Measurements from ENCODE around the gene PDILT.

PDILT gene

GRCh38 chr16:20336955-20337354 lies 67.6 kb downstream of the PDILT start:
- H2AFZ ChIP-seq = no peak overlapping the region
- H3K9me3 ChIP-seq (ENCODE audit: control insufficient read depth, low read length) = no peaks in the 10 kb centered on the region
- no peak overlapping the region for H3K4me3 ChIP-seq (ENCODE audit: low read depth, low read length)
- no peaks in the 10 kb centered on the region for H3K4me1 ChIP-seq
- TF ChIP-seq, protein P1, sequence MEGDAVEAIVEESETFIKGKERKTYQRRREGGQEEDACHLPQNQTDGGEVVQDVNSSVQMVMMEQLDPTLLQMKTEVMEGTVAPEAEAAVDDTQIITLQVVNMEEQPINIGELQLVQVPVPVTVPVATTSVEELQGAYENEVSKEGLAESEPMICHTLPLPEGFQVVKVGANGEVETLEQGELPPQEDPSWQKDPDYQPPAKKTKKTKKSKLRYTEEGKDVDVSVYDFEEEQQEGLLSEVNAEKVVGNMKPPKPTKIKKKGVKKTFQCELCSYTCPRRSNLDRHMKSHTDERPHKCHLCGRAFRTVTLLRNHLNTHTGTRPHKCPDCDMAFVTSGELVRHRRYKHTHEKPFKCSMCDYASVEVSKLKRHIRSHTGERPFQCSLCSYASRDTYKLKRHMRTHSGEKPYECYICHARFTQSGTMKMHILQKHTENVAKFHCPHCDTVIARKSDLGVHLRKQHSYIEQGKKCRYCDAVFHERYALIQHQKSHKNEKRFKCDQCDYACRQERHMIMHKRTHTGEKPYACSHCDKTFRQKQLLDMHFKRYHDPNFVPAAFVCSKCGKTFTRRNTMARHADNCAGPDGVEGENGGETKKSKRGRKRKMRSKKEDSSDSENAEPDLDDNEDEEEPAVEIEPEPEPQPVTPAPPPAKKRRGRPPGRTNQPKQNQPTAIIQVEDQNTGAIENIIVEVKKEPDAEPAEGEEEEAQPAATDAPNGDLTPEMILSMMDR (IDR thresholded peaks at IDR 0.05) = no peak
- H3K9ac ChIP-seq = no peak overlapping the region
- H3K4me2 ChIP-seq (ENCODE audit: low read length) = no peak overlapping the region
- H3K27me3 ChIP-seq (ENCODE audit: control insufficient read depth, insufficient read depth, low read length) = no peaks in the 10 kb centered on the region
- no peaks in the 10 kb centered on the region for H3K36me3 ChIP-seq (ENCODE audit: control insufficient read depth, insufficient read depth, low read length)
- H3K27ac ChIP-seq = no peak overlapping the region
- no peaks in the 10 kb centered on the region for H3K79me2 ChIP-seq

GRCh38 chr16:20334396-20334795 lies 70.1 kb downstream of the PDILT start:
- Histone ChIP-seq H3K4me2 (ENCODE audit: low read length) (no peak overlapping the region), H3K4me1 (no peaks in the 10 kb centered on the region), H2AFZ (no peak overlapping the region), H3K27me3 (ENCODE audit: control insufficient read depth, insufficient read depth, low read length) (no peaks in the 10 kb centered on the region), H3K9me3 (ENCODE audit: control insufficient read depth, low read length) (no peaks in the 10 kb centered on the region), H3K79me2 (no peaks in the 10 kb centered on the region), H3K4me3 (ENCODE audit: low read depth, low read length) (no peak overlapping the region), H3K36me3 (ENCODE audit: control insufficient read depth, insufficient read depth, low read length) (no peaks in the 10 kb centered on the region), H3K9ac (no peak overlapping the region), H3K27ac (no peak overlapping the region)
- TF ChIP-seq, protein P1 (IDR thresholded peaks at IDR 0.05) = no peak

DNA sequence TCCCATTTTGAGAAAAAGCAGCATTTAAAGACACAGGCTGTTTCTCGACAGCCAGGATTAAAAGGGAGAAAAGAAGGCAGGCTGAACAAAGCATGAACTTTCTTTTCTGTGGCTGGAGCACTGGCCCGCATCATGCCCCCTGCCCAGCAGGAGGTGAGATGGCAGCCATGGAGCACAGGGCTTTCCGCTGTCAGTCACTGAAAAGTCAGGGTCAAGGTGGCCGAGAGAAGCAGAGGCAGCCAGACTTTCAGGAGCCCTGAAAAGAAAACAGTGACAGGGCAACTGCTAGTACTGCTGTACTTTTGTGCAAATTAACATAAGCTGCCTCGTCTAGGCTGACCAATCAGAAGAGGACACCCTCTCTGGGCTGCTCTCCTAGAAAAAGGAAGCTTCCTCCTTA lies 71.4 kb downstream of the PDILT start:
- TF ChIP-seq, protein P1 (IDR thresholded peaks at IDR 0.05) = no peak
- Histone ChIP-seq H3K79me2 (no peaks in the 10 kb centered on the region), H3K9me3 (ENCODE audit: control insufficient read depth, low read length) (no peaks in the 10 kb centered on the region), H3K4me1 (no peaks in the 10 kb centered on the region), H3K27ac (no peak overlapping the region), H2AFZ (no peak overlapping the region), H3K9ac (no peak overlapping the region), H3K27me3 (ENCODE audit: control insufficient read depth, insufficient read depth, low read length) (no peaks in the 10 kb centered on the region), H3K4me3 (ENCODE audit: low read depth, low read length) (no peak overlapping the region), H3K36me3 (ENCODE audit: control insufficient read depth, insufficient read depth, low read length) (no peaks in the 10 kb centered on the region), H3K4me2 (ENCODE audit: low read length) (no peak overlapping the region)

DNA sequence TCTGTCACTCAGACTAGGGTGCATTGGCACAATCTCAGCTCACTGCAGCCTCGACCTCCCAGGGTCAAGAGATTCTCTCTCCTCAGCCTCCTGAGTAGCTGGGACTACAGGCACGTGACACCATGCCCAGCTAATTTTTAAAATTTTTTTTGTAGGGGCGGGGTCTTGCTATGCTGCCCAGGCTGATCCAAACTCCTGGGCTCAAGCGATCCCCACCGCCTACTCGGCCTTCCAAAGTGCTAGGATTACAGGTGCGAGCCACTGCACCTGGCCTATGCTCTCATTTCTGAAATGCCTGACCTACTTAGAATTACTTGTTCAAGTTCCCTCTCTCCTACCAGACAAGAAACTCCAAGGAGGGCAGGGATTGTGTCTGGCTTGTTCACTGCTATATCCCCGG lies 72.1 kb downstream of the PDILT start:
- Histone ChIP-seq H3K4me1 (no peaks in the 10 kb centered on the region), H3K27me3 (ENCODE audit: control insufficient read depth, insufficient read depth, low read length) (no peaks in the 10 kb centered on the region)

GRCh38 chr16:20331635-20332034 lies 72.9 kb downstream of the PDILT start:
- TF ChIP-seq, protein P1 (IDR thresholded peaks at IDR 0.05) = no peak
- Histone ChIP-seq H3K9ac (no peak overlapping the region), H3K4me3 (ENCODE audit: low read depth, low read length) (no peak overlapping the region), H3K79me2 (no peaks in the 10 kb centered on the region), H3K9me3 (ENCODE audit: control insufficient read depth, low read length) (no peaks in the 10 kb centered on the region), H3K27ac (no peak overlapping the region), H2AFZ (no peak overlapping the region), H3K36me3 (ENCODE audit: control insufficient read depth, insufficient read depth, low read length) (no peaks in the 10 kb centered on the region), H3K4me2 (ENCODE audit: low read length) (no peak overlapping the region), H3K27me3 (ENCODE audit: control insufficient read depth, insufficient read depth, low read length) (no peaks in the 10 kb centered on the region), H3K4me1 (no peaks in the 10 kb centered on the region)

More for the DNA sequence above, 72.1 kb downstream of the PDILT start:
- H3K27ac ChIP-seq = no peak overlapping the region
- H3K4me2 ChIP-seq (ENCODE audit: low read length) = no peak overlapping the region
- H3K36me3 ChIP-seq (ENCODE audit: control insufficient read depth, insufficient read depth, low read length) = no peaks in the 10 kb centered on the region
- no peak overlapping the region for H3K9ac ChIP-seq
- no peak overlapping the region for H3K4me3 ChIP-seq (ENCODE audit: low read depth, low read length)
- no peaks in the 10 kb centered on the region for H3K9me3 ChIP-seq (ENCODE audit: control insufficient read depth, low read length)
- H2AFZ ChIP-seq = no peak overlapping the region
- H3K79me2 ChIP-seq = no peaks in the 10 kb centered on the region
- TF ChIP-seq, protein P1 (IDR thresholded peaks at IDR 0.05) = no peak
